Fibroblast of skin of right quadriceps (primary cell): ENCODE results near the gene DOCK10.

Experiments used
- DNase-seq: peaks from one replicate; pipeline ENCODE4 v3.0.0-alpha.2; 2013

The DOCK10 gene

DNA sequence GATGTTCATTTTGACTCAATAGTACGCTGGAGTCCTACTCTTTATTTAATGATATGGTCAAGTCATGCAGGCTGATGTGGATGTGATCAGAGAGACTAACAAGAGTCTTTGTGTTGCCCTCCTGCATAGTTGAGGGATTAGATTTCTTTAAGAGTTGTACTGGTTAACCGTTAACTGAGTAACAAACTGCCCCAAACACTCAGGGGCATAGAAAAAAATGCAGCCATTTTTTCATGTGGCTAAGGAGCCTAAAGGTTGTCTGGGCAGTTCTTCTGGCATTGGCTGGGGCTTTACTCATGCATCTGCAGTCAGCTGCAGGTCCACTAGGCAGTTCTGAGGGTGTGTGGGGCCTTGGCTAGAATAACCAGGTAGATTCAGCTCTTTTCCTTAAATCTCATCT is 32.5 kb downstream of the DOCK10 start:
- no peak for DNase-seq

DNA sequence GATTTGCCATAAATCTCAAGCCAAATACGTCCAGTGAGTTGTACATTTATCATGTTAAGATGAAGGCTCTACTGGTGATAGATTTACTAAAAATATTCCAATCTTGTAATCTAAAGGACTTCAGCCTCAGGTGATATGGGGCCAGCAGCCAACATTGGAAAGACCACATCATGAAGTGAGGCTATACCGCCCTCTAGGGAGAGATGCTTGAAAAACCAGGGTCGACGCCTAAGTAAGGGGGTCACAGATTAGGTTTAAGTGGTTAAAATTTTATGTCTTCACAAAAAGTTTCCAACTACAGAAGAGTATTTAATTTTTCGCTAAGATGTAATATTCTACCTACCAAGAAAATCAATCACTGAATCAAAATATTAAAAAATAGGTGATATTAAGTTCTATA is 33.3 kb downstream of the DOCK10 start:
- DNase-seq: no peak

DNA sequence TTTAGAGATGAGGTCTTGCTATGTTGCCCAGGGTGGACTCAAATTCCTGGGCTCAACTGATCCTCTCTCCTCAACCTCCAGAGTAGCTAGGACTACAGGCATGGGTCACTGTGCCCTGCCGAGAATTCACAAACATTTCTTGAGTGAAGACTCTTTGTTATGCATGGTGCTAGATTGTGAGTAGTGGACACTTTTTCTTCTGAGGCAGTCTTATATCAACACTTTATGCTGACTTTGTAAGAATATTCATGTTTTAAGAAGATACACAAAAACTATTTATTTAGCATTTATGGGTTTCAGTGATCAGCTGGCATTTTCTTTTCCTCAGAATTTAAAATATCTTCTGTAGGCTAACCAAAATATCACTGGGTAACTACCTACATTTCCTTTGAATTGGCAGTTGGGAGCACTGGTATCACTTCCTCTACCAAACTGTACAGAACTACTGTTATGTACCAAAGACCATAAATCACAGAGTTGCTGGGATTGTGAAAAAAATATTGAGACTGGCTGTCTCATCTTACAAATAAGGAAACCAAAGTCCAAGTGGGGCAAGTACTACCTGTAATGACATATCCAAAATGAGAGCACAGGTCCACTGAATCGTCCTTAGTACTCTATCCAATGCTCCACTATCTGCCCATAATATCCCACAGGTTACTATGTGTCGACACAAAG is 34.0 kb downstream of the DOCK10 start:
- no peak for DNase-seq

DNA sequence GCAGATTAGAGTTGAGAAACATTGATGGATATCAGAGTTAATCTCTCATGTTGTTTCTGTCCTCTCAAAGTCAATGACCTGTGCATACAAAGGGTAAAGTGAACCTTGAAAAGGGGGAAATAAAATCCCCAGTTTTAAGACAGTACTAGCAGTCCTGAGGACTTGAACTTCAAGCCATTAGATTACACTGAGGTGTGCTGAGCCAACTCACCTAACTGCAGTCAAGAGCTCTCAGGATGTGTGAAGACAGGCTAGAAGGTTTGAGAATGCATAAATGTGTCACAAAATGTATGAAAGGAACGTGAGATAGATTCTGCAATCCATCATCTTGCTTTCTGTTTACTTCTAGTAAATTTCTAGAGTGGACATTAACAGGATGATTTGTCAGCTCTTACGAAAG is 35.5 kb downstream of the DOCK10 start:
- DNase-seq: no peak

DNA sequence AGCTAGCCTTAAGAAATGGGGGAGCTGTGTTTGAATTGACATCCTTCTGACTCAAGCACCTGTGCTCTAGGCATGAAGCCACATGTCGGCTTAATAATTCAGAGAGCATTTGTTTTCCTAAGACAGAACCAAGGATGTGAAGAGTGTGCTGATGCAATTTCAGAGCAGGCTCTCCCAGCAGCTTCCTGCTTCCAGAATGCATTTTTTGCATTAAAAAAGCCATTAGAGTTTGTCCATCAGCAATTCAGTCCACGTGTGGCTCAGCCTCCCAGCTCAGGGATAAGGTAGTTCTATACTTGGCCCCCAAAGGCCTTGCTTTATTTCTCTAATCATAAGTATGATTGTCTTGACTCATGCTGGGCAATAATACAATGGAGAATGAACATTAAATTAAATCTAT is 37.7 kb downstream of the DOCK10 start:
- peak; percentile 71 for DNase-seq

DNA sequence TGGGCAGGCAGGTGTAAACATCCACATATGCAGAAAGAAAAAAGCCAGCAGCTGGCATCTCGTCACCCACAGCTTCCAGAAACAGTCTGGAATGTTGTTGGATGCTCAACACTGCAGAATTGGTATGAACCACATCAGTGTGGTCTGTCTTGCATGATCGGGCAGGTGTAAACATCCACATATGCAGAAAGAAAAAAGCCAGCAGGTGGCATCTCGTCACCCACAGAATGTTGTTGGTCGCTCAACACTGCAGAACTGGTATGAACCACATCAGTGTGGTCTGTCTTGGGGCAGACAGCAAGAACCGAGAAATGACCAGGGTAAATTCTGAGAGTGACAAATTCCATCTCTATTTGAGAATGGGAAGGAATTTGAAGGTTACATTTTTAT is 39.6 kb downstream of the DOCK10 start:
- DNase-seq: no peak

DNA sequence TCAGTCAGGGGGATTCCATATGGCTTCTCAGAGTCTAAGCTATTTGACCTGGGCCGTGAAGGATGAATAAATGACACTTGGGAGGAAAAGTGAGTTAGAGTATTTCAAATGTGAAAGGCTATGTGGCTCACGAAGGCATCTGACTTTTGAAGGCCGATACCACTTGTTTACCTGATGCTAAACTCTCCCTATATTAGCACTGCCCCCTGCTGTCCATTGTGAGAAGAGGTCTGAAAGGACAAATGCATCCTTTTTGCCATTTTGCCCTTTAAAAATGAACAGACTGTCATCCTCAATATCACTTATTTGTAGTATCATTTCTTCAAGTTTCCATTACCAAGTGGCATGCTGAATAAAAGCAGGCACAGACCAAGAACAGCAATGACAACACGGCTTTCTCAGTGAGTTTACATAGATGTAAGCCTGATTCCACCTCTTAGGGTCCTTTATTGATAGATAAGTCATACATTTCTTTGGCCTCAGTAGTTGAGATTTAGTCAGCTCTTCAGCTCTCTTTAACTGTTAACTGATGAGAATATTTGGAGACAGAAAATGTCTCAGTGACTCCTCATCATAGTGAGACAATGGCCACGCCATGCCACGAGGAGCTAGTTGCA is 40.1 kb downstream of the DOCK10 start:
- DNase-seq: peak; percentile 69

DNA sequence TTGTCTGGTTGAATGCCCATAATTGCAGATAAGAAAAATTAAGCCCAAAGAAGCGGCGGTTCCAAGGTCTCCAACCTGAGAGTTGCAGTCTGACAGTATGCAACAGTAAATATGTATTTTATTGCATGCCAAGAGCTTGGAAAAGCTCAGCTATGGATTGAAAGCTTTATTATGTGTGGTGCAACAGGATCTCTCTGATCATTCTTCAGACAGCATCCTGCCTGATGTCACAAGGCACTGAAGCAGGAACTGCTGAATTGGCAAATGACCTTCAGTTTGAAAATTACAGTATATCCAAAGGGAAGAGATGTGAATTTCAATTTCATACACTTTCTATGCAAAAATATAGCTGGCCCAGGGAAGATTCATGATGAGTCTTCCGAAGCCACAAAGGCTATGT is 42.5 kb downstream of the DOCK10 start:
- DNase-seq: peak; percentile 42

DNA sequence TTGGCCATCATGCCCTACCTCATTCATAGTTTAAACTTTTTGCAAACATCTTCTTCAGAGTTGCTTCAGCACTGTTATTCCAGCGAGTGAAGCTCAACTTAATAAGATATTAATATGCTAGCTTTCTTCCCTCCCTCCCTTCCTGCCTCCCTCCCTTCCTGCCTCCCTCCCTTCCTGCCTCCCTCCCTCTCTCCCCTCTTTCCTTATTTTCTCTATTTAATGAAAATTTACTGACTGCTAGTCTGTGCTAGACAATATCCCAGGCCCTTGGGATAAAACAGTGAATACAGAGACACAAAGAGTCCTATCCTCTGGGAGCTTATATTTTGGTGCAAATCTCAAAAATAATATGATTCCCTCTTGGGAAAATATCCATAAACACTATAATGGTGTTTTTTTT is 42.9 kb downstream of the DOCK10 start:
- DNase-seq: no peak

DNA sequence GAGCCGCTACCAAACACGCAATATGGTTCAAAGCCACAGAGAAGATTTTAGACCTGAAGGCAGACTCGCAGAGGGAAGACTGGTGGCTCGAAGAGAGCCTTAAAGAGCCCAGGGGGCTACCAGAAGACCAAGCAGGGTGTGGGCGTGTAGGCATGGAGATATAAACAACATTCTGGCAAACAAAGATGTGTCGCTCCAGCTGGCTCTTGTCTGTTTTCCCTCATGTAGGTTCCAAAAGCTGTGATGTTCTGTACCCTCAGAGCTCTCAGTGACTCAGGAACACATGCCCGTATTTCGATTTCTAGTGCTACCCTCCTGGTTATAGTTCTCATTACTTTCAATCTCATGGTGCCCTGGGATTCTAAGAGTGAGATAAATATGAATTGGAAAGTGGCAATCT is 44.5 kb downstream of the DOCK10 start:
- DNase-seq: no peak

DNA sequence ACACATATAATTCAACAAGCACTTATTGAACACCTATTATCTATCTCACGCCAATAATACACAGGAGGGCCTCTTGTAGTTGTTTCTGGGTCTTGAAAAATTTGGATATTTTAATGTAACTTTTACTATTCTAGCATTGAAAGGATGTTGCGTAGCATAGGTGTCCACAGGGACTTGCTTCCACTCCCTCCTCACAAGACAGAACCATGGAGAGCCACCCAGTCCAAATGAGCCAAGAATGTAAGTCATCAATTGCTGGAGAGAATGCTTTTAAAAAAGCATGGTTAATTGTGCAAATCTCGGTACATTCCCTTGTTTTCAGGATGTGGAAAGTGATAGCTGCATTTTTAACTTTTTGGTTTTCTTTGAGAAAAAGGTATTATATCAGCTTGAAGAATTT is 46.8 kb downstream of the DOCK10 start:
- DNase-seq: no peak

DNA sequence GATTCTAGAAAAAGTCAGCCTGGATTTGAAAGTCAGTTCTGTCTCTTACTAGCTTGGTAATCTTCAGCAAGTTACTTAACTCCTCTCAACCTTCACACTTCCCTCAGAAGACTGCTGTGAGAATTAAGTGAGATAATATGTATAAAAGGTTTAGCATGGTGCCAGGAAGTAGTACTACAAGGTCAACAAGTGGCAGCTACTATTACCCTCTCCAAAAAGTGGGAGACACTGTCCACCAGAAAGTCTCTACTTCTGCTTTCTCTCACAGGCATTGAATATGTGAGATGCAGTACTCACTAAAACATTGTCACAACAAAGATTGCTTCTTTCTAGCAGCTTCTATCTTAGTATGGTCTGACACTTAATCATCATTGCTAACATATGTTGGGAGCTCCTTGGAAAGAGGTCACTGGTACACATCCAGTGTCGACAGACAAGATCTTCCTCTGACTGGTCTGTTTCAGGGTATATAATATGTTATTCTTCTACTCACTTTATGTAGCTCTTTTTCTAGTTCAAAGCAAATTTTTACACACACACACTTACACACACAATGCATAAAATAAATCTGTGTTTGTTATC is 47.9 kb downstream of the DOCK10 start:
- no peak for DNase-seq

DNA sequence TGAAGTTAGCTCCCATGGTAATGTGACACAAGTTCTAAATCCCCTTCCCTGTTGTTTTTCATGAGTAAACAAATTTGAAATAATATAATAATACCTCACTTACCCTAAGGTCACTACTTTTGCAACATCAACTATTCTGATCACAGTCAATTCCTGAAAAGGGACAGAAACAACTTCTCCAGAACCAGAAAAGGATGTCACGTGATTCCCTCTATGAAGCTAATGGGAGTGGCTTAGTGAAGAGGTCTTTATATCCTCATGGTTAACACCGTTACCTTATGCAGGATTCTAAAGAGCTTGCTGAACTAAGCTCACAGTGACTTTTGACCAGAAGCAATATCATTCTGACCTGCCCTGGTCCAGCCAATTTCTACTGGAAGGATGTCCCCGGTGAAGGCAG is 51.6 kb downstream of the DOCK10 start:
- DNase-seq: no peak

DNA sequence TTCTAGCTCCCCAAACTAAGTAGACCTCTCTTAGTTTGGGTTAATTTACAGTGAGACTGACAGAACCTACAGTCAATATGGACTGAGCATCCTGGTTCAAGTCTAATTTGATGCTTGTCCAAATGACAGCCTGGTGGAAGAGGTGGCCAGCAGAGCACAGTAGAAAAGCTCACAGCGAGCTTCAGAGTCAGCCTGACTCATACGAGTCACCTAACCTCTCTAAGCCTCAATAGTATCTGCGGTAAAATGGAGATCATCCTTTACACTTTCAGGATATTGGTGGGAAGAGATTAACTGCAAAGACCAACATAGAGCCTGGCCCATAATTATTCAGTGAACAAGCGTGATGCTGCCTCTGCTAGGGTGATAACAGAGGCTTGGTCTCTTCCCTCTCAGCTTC is 54.5 kb downstream of the DOCK10 start:
- peak; percentile 30 for DNase-seq

DNA sequence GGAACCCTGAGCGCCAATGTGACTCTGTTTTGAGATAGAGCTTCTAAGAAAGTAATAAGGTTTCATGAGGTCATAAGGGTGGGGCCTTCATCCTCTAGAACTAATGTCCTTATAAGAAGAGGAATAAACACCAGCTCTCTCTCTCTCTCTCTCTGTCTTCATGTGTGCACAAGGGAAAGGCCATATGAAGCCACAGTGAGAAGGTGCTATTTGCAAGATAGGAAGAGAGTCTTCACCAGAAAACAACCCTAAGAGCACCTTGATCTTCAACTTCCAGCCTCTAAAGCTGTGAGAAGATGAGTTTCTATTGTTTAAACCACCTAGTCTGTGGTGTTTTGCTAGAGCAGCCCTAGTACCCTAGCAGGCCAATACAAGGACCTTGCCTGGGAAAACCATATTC is 55.8 kb downstream of the DOCK10 start:
- no peak for DNase-seq

DNA sequence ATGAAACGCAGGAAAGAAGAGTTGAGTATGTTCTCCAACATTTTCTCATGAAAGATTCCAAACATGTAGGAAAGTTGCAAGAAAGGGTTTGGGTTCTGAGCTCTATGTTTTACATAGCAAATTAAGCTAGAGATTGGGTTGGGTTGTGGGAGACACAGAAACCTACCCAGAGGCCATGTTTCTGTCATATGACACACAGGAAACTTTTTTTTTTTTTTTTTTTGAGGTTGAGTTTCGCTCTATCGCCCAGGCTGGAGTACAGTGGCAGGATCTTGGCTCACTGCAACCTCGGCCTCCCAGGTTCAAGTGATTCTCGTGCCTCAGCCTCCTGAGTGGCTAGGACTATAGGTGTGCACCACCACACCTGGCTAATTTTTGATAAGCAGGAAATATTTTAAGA is 57.6 kb downstream of the DOCK10 start:
- DNase-seq: no peak

DNA sequence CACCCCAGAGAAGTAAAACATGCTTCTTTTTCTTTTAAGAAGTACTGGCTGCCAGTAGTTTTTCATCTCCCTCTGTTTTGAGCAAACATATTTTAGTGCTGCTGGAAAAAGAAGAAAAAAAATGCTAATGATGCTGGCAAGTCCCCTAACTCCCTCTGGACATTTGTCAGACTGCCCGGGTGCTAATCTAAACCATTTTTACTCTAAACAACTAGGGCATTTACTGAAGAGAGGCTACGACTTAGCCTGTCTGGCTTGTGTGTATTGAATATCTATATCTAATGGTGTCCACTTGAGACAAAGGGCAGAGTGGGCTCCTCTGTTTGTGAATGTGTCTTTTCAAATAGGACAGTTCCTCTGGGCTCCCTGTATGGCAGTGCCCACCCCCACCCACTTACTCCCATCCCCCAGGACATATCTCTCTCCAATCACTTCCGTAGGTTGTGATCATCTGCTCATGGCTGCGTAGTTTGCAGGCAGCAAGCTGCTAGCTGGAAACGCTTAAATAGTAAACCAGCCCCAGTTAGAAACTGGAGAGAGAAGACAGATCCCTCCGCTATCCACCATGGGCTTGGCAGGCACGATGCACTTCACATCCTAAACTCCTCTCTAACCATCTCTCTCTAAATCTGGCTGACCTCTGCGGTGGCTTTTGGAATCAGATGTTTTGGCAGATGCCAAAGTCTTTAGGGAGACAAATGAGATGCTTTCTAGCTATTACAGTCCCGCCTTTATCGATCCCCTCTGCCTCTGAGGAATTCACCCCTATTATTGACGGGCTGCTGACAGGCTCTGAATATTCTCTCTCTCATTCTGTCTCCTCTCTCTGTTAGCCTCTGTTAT is 58.3 kb downstream of the DOCK10 start:
- DNase-seq: peak; percentile 38

DNA sequence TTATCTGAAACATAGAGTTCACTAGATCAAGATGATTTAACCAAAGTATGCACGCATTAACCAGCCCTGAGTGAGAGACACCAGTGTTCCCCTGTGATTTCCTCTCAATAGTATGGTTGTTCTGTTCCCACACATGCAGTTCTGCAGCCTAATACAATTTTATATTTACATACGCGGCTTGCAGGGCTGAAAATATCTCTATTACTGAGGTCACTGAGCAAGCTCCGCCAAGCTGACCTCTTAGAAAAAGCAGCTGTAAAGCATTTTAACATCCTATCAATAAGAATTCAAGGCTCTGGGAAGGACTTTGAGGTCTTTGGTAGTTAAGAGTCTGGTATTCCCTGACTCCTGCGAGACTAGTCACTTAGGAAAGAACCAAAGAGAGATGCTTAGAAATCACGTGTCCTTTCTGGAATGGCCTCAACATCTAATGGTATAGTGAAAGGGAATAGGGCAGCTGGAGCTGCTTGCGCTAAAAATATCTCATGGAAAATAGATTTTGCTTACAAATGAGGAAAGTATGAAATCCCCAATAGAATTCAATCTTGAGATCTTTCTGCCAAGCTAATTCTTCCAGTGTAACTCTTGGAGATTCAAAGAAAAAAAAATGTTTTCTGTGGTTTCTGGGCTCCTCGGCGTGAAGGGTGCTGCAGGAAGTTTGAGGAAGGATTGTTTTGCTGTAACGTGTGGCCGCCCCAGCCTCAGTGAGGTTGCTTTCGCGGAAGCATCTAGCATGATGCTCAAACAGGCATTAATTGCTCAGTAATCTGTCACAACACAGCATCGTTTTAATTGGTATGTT is 59.2 kb downstream of the DOCK10 start:
- DNase-seq: peak; percentile 91

DNA sequence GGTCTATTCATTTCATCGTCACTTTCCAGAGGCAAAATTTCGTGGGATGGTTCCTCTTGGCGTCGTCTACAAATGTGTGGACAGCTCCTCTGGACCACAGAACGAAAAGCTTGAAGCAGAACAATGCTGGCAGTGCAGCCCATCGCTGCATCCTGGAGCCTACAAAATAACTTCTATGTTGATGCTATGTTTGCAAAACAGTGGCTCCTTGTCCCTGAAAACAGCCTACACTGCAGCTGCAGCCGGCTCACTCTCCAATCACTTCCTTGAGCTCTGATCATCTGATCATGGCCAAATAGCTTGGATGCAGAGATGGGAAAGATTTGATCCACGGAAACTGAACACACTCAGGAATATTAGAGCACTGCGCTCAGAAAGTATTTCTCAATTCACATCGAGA is 60.0 kb downstream of the DOCK10 start:
- no peak for DNase-seq

DNA sequence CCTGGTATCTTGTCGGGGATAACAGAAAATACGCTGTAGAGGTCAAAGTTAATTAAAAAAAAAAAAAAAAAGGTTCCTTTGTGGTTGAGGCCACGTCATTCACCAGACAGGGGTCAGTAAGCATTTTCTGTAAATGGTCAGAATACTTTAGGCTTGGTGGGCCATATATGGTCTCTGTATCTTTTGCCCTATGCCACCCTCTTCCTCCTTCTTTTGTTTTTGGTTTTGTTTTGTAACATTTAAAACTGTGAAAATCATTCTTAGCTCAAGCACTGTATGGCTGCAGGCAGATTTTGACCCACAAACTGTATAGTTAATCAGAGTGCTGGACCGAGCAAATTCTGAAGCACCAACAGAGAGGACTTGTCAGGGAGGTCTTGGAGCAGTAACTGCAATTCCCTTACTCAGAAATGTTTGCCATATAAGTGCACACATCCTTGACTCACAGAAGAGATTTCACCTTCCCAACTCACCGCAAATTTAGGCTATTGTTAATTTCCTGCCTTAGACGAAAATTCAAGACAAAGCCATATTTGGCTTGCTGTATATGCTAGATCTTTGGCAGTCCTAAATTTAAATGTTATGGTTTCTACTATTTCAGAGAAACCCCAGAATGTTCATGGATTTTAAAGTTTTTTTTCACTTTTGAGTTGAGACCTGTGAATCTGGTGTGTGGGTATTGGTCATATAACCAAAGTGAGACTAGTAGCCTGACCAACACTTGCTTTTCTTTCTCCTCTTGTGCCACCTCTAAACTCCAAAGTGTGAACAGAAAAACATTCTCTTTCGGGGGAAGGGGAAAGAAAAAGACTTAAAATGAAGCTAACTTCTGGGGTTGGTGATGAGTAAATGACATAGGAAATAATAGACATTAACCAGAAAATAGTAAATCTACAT is 65.4 kb downstream of the DOCK10 start:
- no peak for DNase-seq

DNA sequence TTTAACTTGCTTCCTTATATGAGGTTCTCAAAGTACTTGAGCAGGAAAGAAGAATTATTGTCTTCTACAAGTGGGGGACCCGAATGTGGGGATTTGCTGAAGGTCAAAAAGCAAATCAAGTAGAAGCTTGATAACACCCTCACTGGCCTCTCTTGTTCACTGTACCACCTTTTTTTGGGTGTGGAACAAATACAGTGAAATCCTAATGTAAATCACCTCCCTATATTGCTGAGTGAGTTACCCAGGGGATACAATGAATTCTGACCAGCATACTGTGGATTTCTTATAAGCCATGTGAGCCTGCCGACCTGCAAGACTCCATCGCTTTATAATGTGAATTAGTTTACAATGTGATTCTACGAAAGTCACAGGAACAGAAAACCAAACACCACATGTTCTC is 66.5 kb downstream of the DOCK10 start:
- DNase-seq: no peak
